Gastrocnemius medialis (tissue), 4 donors: ENCODE results near the gene NLGN4X.
"Not testable (repeated sequence)": the region's sequence is repeated elsewhere in the genome, so short reads cannot be mapped to it uniquely, and the experiment has no call there.

Experiments
- CTCF ChIP-seq, 5 experiments: fragments of 450-650 bp in 3 of 5; fragments of 200-600 bp in 2 of 5; sonication (generic) in 2 of 5; IDR thresholded peaks in 4 of 5; conservative IDR thresholded peaks in 1 of 5; 1 replicate in 4 of 5; 2 replicates in 1 of 5; pipeline ENCODE4 v1.5.1; 2016 to 2019; ENCODE audit warnings: antibody characterized with exemption in 5 of 5, mild to moderate bottlenecking in 3 of 5, moderate library complexity in 3 of 5
- POLR2A ChIP-seq, 2 donors: fragments of 450-650 bp; IDR thresholded peaks; one replicate each; pipeline ENCODE4 v1.6.1; 2017; ENCODE audit warnings: antibody characterized with exemption in 2 of 2, mild to moderate bottlenecking in 2 of 2, moderate library complexity in 2 of 2

- TF ChIP-seq CTCF (IDR thresholded peaks at IDR 0.05 in 4 of 5, conservative IDR thresholded peaks at IDR 0.05 in 1 of 5); POLR2A (IDR thresholded peaks at IDR 0.05): not testable (repeated sequence)
These were observed 325.0 kb downstream of the NLGN4X start for GRCh38 chrX:5903586-5904190.
